GM03348 (cell line): ENCODE results near the gene BCAS1.

ENCODE experiments used
- DNase-seq: peaks from one replicate; pipeline ENCODE4 v3.0.0; 2012; ENCODE audit warnings: low spot score

The BCAS1 gene

GRCh38 chr20:54048481-54048880 lies 21.9 kb downstream of the BCAS1 start:
- DNase-seq = peak; percentile 52

GRCh38 chr20:54047720-54048119 lies 22.7 kb downstream of the BCAS1 start:
- DNase-seq = no peak

- no peak for DNase-seq
Measured at GRCh38 chr20:54047048-54047447, 23.3 kb downstream of the BCAS1 start.

- peak; percentile 83 for DNase-seq
Measured at GRCh38 chr20:54044156-54044555, 26.2 kb downstream of the BCAS1 start.

GRCh38 chr20:54043076-54043967 lies 27.1 kb downstream of the BCAS1 start:
- DNase-seq = peak; percentile 17

- DNase-seq = no peak
Measured at GRCh38 chr20:54042021-54042420, 28.4 kb downstream of the BCAS1 start.

- DNase-seq = no peak
Measured at GRCh38 chr20:54041336-54041735, 29.1 kb downstream of the BCAS1 start.

GRCh38 chr20:54040531-54040930 lies 29.9 kb downstream of the BCAS1 start:
- DNase-seq = no peak

- no peak for DNase-seq
Measured at GRCh38 chr20:54038961-54039360, 31.4 kb downstream of the BCAS1 start.

- DNase-seq = no peak
Measured at GRCh38 chr20:54037525-54037924, 32.9 kb downstream of the BCAS1 start.

GRCh38 chr20:54029643-54030042 lies 40.8 kb downstream of the BCAS1 start:
- DNase-seq = no peak

- DNase-seq = no peak
Measured at GRCh38 chr20:54029176-54029575, 41.2 kb downstream of the BCAS1 start.

GRCh38 chr20:54028276-54029011 lies 42.0 kb downstream of the BCAS1 start:
- DNase-seq = no peak

- no peak for DNase-seq
Measured at GRCh38 chr20:54027704-54028103, 42.7 kb downstream of the BCAS1 start.

- no peak for DNase-seq
Measured at GRCh38 chr20:54026295-54027064, 43.9 kb downstream of the BCAS1 start.

- DNase-seq = peak; percentile 79
Measured at GRCh38 chr20:54025251-54025771, 45.1 kb downstream of the BCAS1 start.

- no peak for DNase-seq
Measured at GRCh38 chr20:54023406-54023805, 47.0 kb downstream of the BCAS1 start.

- DNase-seq = no peak
Measured at GRCh38 chr20:54021446-54022235, 48.8 kb downstream of the BCAS1 start.

GRCh38 chr20:54020868-54021267 lies 49.5 kb downstream of the BCAS1 start:
- no peak for DNase-seq

GRCh38 chr20:54020348-54020747 lies 50.0 kb downstream of the BCAS1 start:
- DNase-seq = no peak

- no peak for DNase-seq
Measured at GRCh38 chr20:54019585-54019984, 50.8 kb downstream of the BCAS1 start.
